Inferior parietal cortex (tissue), 1 donor: ENCODE data around the gene PODXL2.
"Not testable (repeated sequence)": the region's sequence is repeated elsewhere in the genome, so short reads cannot be mapped to it uniquely, and the experiment has no call there.

Experiments
- DNase-seq: peaks from one replicate; pipeline ENCODE4 v3.0.0-alpha.2; 2016; ENCODE audit errors: extremely low spot score

PODXL2 gene

GRCh38 chr3:127654993-127655392, 26.0 kb downstream of the PODXL2 start:
- DNase-seq, result not testable (repeated sequence)

- DNase-seq, result no peak
These were observed 26.7 kb downstream of the PODXL2 start for GRCh38 chr3:127655641-127656040.

GRCh38 chr3:127656906-127657305, 27.9 kb downstream of the PODXL2 start:
- no peak for DNase-seq

- no peak for DNase-seq
These were observed 29.2 kb downstream of the PODXL2 start for GRCh38 chr3:127658234-127658633.

- no peak for DNase-seq
These were observed 31.8 kb downstream of the PODXL2 start for GRCh38 chr3:127660621-127661251.

GRCh38 chr3:127661600-127661999, 32.6 kb downstream of the PODXL2 start:
- DNase-seq, result no peak

GRCh38 chr3:127662001-127662469, 33.0 kb downstream of the PODXL2 start:
- no peak for DNase-seq

DNA sequence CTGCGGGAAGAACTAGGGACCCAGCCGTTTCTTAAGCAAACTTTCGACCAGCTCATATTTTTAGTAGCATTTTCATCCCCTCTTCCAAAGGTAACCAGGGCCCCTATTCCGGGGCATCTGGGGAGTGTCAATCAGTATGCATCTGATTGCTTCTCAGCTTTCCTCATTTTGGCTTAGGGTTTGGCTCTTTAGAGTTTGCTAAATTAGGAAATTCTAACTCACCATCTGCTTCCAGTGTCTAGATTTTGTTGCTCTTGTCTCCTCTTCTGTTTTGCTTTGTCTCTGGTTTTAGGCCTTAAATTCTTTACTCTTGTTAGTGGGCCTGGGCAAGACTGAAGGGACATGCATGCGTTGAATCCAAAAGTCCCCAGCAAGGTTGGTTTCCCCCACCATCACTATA, 34.2 kb downstream of the PODXL2 start:
- DNase-seq, result no peak

- no peak for DNase-seq
These were observed 36.2 kb downstream of the PODXL2 start for GRCh38 chr3:127665165-127665564.

GRCh38 chr3:127665586-127665985, 36.6 kb downstream of the PODXL2 start:
- no peak for DNase-seq

- DNase-seq, result no peak
These were observed 37.7 kb downstream of the PODXL2 start for GRCh38 chr3:127666676-127667075.

GRCh38 chr3:127667119-127667681, 38.2 kb downstream of the PODXL2 start:
- DNase-seq, result no peak

DNA sequence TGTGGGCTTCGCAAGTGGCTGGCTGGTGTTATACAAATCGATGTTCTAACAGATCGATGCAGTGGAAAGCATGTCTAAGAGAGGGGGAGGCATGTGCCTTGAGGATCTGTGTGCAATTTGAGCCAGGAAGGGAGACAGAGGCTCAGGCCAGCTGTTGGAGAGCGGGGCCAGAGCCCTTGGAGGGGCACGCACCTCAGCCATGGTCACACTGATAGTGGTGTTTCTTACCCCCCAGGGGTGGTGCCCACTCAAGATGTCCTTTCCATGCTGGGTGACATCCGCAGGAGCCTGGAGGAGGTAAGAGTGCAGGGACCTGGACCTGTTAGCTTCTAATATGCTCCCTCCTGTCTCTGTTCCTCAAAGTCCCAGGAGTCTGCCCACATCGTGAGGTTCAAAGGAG, 39.9 kb downstream of the PODXL2 start:
- DNase-seq, result no peak

DNA sequence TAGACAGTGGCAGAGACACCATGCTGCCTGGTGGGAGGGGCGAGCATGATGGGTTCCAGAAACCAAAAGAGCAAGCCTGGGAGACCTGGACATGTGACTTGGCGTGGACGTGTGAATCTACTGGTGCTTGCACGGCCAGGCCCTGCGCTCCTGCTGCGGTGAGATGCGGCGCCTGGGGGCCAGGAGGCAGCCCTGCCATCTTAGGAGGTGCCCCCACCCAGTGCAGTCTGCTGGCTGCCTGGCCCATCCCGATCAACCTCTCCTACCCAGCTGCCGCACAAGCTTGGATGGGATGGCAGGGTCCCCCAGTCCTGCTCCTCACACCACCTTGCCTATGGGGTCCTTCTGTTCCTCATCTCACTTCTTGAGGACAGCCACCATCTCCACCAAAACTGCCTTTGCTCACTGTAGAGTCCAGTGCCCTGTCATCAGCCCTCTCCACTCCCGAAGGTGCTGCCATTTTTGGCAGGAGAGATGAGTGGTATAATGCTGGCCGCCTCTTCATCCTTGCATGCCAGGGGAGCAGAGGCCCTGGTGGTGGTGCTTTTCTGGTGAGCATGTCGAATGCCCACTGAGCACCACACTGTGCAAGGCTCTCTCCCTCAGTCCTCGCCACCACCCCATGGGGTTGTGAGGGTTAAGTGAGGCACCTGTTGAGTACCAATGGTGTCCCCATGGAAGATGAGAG, 40.7 kb downstream of the PODXL2 start:
- DNase-seq, result no peak

DNA sequence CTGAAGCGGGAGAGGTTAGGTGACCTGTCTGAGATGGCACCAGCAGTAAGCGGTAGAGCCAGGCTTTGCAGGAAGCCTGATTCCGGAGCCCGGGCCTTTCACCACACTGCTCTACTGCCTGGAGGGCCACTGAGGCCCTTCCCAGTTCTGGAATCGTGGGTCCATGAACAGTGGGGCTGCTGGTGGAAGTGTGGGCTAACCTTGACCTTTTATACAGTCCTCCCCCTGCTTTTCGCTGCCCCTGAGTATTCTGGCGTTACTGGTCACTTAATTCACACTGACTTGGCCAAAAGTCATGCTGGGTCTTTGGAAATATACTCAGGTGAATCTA, 41.2 kb downstream of the PODXL2 start:
- DNase-seq, result no peak

GRCh38 chr3:127670761-127671522, 42.0 kb downstream of the PODXL2 start:
- no peak for DNase-seq

DNA sequence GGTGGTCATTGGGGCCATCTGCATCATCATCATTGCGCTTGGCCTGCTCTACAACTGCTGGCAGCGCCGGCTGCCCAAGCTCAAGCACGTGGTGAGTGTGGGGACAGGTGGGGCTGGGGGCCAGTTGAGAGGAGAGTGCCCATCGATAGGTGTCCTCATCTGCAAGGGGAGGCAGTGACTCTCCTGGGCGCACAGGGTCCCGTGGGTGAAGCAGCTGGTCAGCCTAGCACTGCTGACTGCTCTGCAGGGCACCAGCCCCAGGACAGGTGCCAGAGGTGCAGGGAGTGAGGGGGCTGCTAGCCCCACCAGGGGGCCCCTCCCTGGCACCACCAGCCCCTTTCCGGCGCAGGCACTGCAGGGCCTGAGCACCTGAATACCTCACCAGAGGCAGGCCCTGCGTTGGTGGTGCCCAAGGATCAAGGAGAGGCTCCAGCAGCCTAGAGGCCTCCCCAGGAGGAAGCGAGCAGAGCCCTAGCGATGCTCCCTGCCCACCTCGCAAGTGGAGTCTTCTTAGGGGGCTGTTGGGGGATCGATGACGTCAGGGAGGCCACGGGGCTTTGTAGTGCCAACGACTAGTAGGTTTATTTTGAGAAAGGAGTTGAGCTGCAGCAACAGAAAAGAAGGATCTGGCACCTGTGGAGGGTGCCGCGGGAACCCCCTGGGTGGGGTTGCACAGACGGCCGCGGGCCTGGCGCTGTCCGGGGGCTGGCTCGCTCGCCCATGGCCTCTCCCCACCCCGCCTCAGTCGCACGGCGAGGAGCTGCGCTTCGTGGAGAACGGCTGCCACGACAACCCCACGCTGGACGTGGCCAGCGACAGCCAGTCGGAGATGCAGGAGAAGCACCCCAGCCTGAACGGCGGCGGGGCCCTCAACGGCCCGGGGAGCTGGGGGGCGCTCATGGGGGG, 42.8 kb downstream of the PODXL2 start:
- no peak for DNase-seq

- no peak for DNase-seq
These were observed 43.6 kb downstream of the PODXL2 start, which contains the start of gene ABTB1 for GRCh38 chr3:127672429-127673190. TSS of gene ABTB1 (plus strand) at chr3:127672952. CDS start at chr3:127673026, 74 bp downstream.

DNA sequence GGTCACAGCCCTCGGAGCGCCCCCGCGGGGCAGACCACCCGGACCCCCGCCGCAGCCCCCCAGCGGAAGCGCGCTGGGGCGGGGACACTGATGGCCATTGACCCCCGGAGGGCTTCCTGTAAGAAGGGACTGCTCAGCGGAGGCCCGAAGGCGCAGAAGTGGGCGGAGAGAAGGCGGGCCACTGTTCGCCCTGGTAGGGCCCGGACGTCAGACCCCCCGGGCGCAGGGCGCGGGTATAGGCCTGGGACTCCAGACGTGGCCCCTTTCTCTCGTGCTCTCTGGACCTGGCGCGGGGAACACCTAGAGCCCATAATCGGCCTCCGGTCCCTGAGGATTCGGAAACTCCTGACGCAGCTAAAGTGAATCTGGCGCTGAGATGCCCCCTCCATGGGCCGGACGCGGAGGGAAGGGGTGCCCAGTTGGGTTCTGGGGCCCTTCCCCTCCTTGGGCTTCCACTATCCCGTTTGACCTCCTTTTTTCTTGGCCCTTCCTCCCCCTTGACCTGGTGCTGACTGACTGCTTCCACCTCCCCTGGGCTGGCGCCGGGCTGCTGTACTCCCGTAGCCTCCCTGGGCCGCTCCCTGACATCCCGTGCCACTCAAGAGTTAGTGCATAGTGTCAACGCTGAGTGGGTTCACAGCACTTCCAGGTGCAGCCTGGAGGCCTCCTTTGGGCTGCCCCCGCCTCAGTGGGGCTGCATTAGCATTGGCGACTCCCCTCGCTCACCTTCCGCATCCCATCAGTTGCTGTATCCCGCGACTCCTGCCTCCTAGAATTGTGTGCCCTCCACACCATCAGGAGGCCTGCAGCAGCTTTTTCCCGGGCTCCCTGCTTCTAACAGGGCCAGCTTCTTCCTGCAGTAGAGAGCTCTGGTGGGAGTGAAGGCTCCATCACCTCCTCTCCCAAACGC, 44.5 kb downstream of the PODXL2 start:
- DNase-seq, result no peak
